ENCODE data around the gene CTNNA3.

GRCh38 chr10:66307826-66308225 lies 1388.2 kb downstream of the CTNNA3 start:
- TF ChIP-seq CTCF (IDR thresholded peaks at IDR 0.05) = no peak
- no peak for TF ChIP-seq POLR2A (IDR thresholded peaks at IDR 0.05)
